Activated CD4-positive, alpha-beta T cell treated with anti-CD3 and anti-CD28 coated beads, Interleukin-2, amount 10 ng/mL, durations not matched to agents 7 days and 5 days (primary cell): ENCODE data around the gene TSG101. TPM values are rescaled to one million over a fixed set of nuclear protein-coding genes. Genes with fewer than 3 reads are reported as not detected.
A peak's percentile ranks its signal among the peaks of the same experiment; 100 is the strongest.

Experiments used
- CTCF ChIA-PET: fragments of 350-600 bp; sonication (Branson Sonifier 250); formaldehyde crosslinking; loops from one replicate; lab custom pipeline; 2021; ENCODE audit warnings: antibody characterized with exemption; lab: Charles Lee
- POLR2A ChIA-PET: fragments of 350-600 bp; sonication (Branson Sonifier 250); formaldehyde crosslinking; loops from one replicate; lab custom pipeline; 2021; ENCODE audit warnings: antibody characterized with exemption; lab: Charles Lee
- DNase-seq: peaks from one replicate; pipeline ENCODE4 v3.0.0-alpha.2; 2020
- H3K27ac Mint-ChIP-seq: one replicate; pipeline ENCODE4 v1.8.0; 2021; ENCODE audit warnings: mild to moderate bottlenecking, moderate library complexity, mixed read lengths
- H3K27me3 Mint-ChIP-seq: one replicate; pipeline ENCODE4 v1.8.0; 2021; ENCODE audit warnings: mixed read lengths
- H3K36me3 Mint-ChIP-seq: one replicate; pipeline ENCODE4 v1.8.0; 2021; ENCODE audit warnings: low read depth, mixed read lengths
- H3K4me1 Mint-ChIP-seq: one replicate; pipeline ENCODE4 v1.8.0; 2021; ENCODE audit warnings: mixed read lengths
- H3K4me3 Mint-ChIP-seq: one replicate; pipeline ENCODE4 v1.8.0; 2021; ENCODE audit warnings: mild to moderate bottlenecking, moderate library complexity, mixed read lengths
- H3K9me3 Mint-ChIP-seq: one replicate; pipeline ENCODE4 v1.8.0; 2021; ENCODE audit warnings: mixed read lengths
- total RNA-seq, 2 experiments: library from RNA; stranded (reverse); gene quantifications; one replicate each; pipeline ENCODE4 v1.2.3, GENCODE V29; 2021

The TSG101 gene, protein sequence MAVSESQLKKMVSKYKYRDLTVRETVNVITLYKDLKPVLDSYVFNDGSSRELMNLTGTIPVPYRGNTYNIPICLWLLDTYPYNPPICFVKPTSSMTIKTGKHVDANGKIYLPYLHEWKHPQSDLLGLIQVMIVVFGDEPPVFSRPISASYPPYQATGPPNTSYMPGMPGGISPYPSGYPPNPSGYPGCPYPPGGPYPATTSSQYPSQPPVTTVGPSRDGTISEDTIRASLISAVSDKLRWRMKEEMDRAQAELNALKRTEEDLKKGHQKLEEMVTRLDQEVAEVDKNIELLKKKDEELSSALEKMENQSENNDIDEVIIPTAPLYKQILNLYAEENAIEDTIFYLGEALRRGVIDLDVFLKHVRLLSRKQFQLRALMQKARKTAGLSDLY
- 10 to 100 TPM; 33.1 to 53.9 TPM for total RNA-seq

DNA sequence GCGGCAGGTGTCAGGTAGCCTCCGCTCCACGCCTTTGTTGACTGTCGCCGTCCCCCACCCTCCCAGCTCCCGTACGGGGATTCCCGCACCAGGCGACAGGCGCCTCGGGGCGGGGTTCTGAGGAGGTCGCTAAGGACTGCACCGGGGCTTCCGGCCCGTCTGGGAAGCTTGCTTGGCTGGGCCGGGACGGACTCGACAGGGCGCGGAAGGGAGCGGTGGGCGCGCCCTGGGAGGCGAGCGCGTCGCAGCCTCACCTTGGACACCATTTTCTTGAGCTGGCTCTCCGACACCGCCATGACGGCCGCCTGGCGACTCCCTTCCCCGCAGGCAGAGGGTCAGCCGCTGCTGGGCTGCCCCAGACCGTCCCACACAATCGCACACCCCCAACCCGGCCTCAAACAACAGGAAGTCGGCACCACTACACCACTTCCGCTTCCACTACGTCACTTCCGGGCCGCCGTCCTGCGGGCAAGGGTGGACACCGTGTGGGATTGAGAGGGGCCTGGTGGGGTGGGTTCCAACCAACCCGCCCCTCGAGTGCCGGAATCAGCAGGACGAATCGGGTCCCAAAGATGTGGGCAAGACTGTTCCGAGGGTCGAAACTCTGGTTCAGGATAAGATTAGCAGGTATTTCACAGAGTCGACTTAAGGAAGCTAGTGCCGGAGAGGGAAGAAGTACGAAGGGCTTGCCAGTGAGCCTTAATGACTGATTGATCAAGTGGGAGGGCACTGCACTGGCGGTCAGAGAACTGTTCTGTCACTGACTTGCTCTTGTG lies at the start of gene TSG101:
Gene TSG101 (minus strand): TSS at position 422 of the 776 bp plus-strand sequence. CDS start 126 bp downstream, at position 296.
- ChIA-PET POLR2A (interaction anchor here (0.6 to 0.7 kb wide), 3 partner anchors 108 to 251 kb away, joined by 3 to 6 read pairs (median 4); partner anchors contain the start of gene SPTY2D1), CTCF (interaction anchor here (0.9 to 1.7 kb wide), 6 partner anchors 9 to 238 kb away, joined by 3 to 13 read pairs (median 6); no protein-coding TSS in a partner anchor)
- no peaks in the 10 kb centered on the region for H3K27me3 Mint-ChIP-seq
- peak; percentile 93 for DNase-seq
- peak within 1 kb of the TSS; percentile 97 for H3K4me3 Mint-ChIP-seq
- H3K36me3 Mint-ChIP-seq: peaks cover 26% of the 10 kb centered on the region
- H3K9me3 Mint-ChIP-seq: no peaks in the 10 kb centered on the region
- H3K4me1 Mint-ChIP-seq: peaks cover 42% of the 10 kb centered on the region
- peak within 1 kb of the TSS; percentile 99 for H3K27ac Mint-ChIP-seq

DNA sequence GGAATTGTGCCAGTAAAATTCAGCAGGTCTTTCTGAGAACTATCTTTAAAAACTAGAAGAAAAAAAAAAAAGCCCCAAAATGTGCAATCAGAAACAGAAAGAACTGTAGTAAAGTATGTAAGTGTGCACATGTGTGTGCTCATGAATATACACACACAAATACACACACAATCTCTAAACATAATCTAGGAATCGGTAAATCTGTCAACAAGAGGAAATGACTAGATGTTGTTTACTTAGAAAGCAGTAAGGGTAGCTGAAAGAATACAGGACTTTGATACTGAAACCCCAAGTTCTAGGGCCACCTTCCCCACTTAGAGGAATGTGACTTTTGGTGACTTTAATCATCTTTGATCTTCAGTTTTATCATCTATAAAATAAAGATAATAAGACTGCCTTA lies 48.6 kb upstream of the TSG101 start:
- POLR2A ChIA-PET: no interaction called here
- no peak overlapping the region for H3K27ac Mint-ChIP-seq
- no peak for DNase-seq
- no peak overlapping the region for H3K4me3 Mint-ChIP-seq
- CTCF ChIA-PET: interaction anchor here (1.5 to 1.6 kb wide), 2 partner anchors 9 to 13 kb away, joined by 3 read pairs; partner anchors contain the start of gene UEVLD
- H3K9me3 Mint-ChIP-seq: no peaks in the 10 kb centered on the region
- H3K36me3 Mint-ChIP-seq: peaks cover 33% of the 10 kb centered on the region
- H3K27me3 Mint-ChIP-seq: no peaks in the 10 kb centered on the region
- H3K4me1 Mint-ChIP-seq: peaks cover 31% of the 10 kb centered on the region

DNA sequence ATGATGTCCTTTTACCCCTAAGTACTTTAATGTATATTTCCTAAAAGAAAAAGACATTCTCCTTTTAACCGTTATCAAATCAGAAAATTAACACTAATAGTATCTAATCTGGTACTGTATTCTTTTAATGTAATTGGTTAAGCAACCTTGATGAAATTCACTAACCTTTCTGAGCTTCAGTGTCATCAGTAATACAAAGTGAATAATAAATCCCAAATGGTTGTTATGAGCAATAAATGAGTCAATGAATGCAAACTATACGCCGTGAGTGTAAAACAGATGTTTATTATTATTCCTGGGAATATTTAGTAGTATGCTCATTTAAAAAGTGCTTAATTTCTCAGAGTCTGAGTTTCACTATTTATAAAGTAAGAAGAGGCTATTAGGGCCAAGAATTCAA lies 40.3 kb upstream of the TSG101 start:
- Mint-ChIP-seq H3K9me3 (no peaks in the 10 kb centered on the region), H3K27ac (no peak overlapping the region), H3K4me1 (no peaks in the 10 kb centered on the region), H3K27me3 (no peaks in the 10 kb centered on the region), H3K4me3 (no peak overlapping the region), H3K36me3 (peaks cover 14% of the 10 kb centered on the region)
- ChIA-PET POLR2A (no interaction called here), CTCF (no interaction called here)
- DNase-seq: no peak

DNA sequence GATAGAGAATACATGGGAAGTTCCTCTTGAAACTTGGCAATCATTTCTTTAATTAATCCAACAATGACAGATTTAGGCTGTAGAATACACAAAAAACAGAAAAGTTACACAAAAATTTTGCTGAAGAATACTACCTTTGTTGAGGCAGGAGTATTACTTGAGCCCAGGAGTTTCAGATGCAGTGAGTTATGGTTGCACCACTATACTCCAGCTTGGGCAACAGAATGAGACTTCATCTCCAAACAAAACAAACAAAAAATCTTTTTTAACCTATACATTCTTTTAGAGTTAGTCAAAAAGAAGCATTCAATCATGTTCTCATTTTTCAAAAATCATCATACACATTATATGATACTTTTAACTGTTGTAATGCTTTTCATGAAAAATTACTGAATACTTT lies 39.7 kb upstream of the TSG101 start:
- H3K27me3 Mint-ChIP-seq: no peaks in the 10 kb centered on the region
- POLR2A ChIA-PET: no interaction called here
- H3K27ac Mint-ChIP-seq: no peak overlapping the region
- DNase-seq: no peak
- H3K4me3 Mint-ChIP-seq: no peak overlapping the region
- H3K36me3 Mint-ChIP-seq: peaks cover 12% of the 10 kb centered on the region
- H3K4me1 Mint-ChIP-seq: no peaks in the 10 kb centered on the region
- CTCF ChIA-PET: interaction anchor here (0.6 kb wide), 1 partner anchor 202 kb away, joined by 3 read pairs; no protein-coding TSS in a partner anchor
- no peaks in the 10 kb centered on the region for H3K9me3 Mint-ChIP-seq

DNA sequence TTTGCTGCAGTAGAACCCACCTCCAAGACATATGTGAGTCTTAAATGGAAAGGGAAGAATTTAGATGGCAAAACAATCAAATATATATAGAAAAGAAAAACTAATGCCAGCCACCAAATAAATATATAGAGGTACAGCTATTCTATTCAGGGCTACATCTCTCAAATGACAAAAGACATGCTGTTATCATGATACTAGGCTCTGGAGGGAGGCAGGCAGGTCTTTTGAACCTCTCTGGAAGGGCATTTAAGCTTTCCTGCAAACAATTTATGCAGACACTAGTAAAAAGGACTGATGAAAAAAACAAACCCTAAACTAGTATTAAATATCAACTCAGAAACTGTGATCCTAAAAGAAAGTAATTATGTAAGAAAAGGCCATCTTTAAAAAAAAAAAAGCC lies 37.4 kb upstream of the TSG101 start:
- Mint-ChIP-seq H3K27me3 (no peaks in the 10 kb centered on the region), H3K9me3 (no peaks in the 10 kb centered on the region), H3K4me1 (no peaks in the 10 kb centered on the region), H3K27ac (no peak overlapping the region), H3K36me3 (peaks cover 9% of the 10 kb centered on the region), H3K4me3 (no peak overlapping the region)
- DNase-seq: no peak
- ChIA-PET POLR2A (no interaction called here), CTCF (interaction anchor here (0.6 to 1.6 kb wide), 3 partner anchors 9 to 368 kb away, joined by 3 to 6 read pairs (median 4); no protein-coding TSS in a partner anchor)

DNA sequence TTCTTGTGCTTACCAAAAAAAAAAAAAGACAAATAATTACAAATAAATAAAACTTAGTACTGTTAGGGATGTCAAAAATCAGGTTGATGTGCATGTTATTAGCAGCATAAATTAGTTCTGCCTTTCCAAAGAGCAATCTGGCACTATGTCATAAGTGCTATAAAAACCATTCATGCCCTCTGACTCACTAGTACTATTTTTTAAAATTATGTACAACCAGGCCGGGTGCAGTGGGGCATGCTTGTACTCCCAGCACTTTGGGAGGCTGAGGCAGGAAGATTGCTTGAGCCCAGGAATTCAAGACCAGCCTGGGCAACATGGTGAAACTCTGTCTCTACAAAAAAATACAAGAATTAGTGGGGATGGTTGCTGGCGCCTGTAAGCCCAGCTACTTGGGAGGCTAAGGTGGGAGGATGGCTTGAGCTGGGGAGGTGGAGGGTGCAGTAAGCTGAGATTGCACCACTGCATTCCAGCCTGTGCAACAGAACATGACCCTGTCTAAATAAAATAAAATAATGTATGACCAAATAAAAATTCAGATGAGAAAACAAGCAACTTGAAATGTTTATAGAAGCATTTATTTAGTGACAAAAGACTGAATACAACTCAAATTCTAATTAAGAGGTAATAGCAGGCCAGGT lies 36.5 kb upstream of the TSG101 start:
- H3K4me1 Mint-ChIP-seq: no peaks in the 10 kb centered on the region

DNA sequence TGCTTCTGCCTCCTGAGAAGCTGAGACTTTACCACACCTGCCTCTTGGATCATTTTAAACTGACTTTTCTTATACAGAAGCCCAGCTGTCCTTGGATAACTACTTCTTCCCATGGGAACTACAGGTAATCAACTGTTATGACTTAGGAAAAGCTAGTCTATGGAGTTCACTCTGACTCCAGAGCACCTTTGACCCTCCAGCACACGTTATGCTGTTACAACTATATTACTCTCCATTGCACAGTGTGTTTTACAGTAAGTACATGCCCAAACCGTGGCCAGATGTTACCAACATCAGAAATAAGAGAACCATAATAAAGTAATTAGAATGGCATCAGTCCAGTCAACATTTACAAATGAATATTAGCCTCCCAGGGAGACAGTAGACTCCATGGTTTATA lies 21.3 kb upstream of the TSG101 start:
- ChIA-PET POLR2A (no interaction called here), CTCF (no interaction called here)
- no peaks in the 10 kb centered on the region for H3K27me3 Mint-ChIP-seq
- H3K36me3 Mint-ChIP-seq: peaks cover 17% of the 10 kb centered on the region
- no peaks in the 10 kb centered on the region for H3K4me1 Mint-ChIP-seq
- DNase-seq: no peak
- no peaks in the 10 kb centered on the region for H3K9me3 Mint-ChIP-seq
- H3K4me3 Mint-ChIP-seq: no peak overlapping the region
- H3K27ac Mint-ChIP-seq: no peak overlapping the region

More for the DNA sequence above, 36.5 kb upstream of the TSG101 start:
- no peak for DNase-seq
- Mint-ChIP-seq H3K9me3 (no peaks in the 10 kb centered on the region), H3K36me3 (peaks cover 8% of the 10 kb centered on the region), H3K4me3 (no peak overlapping the region), H3K27ac (no peak overlapping the region), H3K27me3 (no peaks in the 10 kb centered on the region)
- POLR2A ChIA-PET: no interaction called here
- CTCF ChIA-PET: interaction anchor here (1.6 kb wide), 1 partner anchor 16 kb away, joined by 6 read pairs; no protein-coding TSS in a partner anchor

DNA sequence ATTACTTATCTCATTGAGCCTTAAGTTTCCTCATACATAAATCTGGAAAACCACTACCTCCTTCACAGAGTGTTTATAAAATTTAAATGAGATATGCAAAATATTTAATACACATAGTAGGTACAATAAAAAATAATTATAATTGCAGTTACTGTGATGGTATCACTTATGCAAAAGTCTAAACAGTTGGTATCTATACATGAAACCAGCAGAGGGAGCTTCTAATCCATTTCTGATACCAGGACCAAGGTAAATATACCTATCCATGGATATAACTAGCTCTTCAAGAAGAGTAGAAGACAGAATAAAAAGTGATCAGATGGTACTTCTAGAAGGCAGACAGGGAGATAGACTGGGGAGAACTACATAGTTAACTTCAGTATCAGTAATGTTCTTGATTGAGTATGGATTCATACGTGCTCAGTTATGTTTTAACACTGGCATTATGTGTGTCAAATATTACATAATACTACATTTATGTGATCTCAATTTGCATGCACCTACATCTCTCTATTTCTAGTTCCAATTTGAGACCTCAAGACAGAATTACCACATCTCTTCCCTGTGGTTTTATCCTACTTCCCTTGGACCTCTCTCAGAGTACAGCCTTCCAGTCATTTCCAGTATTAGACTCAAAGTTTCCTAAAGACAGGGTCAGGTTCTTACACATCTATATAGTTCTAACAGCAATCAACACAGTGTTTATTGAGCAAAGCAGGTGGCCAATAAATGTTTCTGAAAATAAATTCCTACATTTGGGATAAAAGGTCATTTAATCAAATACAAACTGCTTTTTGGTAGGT lies 13.7 kb upstream of the TSG101 start:
- peak; percentile 14 for DNase-seq
- CTCF ChIA-PET: interaction anchor here (0.5 to 1.8 kb wide), 11 partner anchors 9 to 309 kb away, joined by 3 to 8 read pairs (median 4); no protein-coding TSS in a partner anchor
- Mint-ChIP-seq H3K27me3 (no peaks in the 10 kb centered on the region), H3K27ac (no peak overlapping the region), H3K4me1 (peaks cover 2% of the 10 kb centered on the region), H3K36me3 (peaks cover 5% of the 10 kb centered on the region), H3K9me3 (no peaks in the 10 kb centered on the region), H3K4me3 (no peak overlapping the region)
- POLR2A ChIA-PET: interaction anchor here (0.5 to 0.9 kb wide), 2 partner anchors 86 to 93 kb away, joined by 4 read pairs; partner anchors contain the start of gene SPTY2D1

DNA sequence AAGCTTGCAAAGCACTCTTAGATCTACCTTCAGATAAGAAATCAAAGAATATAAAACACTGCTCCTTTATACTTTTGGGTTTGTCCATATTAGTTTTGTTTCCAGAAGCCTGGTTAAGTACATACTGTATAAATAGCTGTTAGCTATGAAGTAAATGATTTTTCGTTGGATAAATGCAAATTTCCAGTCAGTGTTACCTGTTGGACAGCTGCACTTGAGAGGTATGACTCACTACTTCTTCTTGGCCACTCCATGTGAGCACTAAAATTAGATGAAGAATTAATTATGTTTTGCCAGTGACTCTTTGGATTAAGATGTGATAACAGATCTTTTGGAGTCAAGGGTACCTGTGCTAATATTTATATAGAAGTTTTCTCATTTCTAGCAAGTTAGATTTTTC lies 9.5 kb upstream of the TSG101 start:
- ChIA-PET POLR2A (no interaction called here), CTCF (interaction anchor here (0.6 to 1.3 kb wide), 4 partner anchors 10 to 197 kb away, joined by 3 to 5 read pairs (median 3); no protein-coding TSS in a partner anchor)
- no peak overlapping the region for H3K27ac Mint-ChIP-seq

DNA sequence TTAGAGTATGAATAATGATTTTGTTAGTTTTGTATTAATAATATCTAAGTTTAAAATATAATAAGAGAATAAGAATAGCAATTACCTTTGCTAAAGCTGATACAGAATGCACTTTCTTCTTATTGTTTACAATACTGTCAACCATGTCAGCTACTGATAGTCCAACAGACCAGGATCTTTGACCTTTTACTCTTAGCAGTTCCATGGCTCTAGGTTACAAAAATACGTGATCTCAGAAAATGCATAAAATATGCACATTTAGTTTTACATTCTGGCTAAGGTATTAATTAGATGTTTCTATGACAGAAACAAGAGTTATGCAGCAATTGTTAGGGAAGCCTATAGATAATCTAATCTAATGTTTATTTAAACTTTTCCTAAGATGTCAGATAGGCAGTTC lies 7.5 kb upstream of the TSG101 start:
- H3K36me3 Mint-ChIP-seq: no peaks in the 10 kb centered on the region
- ChIA-PET POLR2A (no interaction called here), CTCF (interaction anchor here (0.5 to 1.4 kb wide), 2 partner anchors 16 to 19 kb away, joined by 3 read pairs; no protein-coding TSS in a partner anchor)
- H3K27ac Mint-ChIP-seq: no peak overlapping the region
- no peak overlapping the region for H3K4me3 Mint-ChIP-seq
- peaks cover 2% of the 10 kb centered on the region for H3K4me1 Mint-ChIP-seq
- DNase-seq: no peak
- no peaks in the 10 kb centered on the region for H3K27me3 Mint-ChIP-seq
- no peaks in the 10 kb centered on the region for H3K9me3 Mint-ChIP-seq

More for the DNA sequence above, 9.5 kb upstream of the TSG101 start:
- H3K4me3 Mint-ChIP-seq: no peak overlapping the region
- no peaks in the 10 kb centered on the region for H3K9me3 Mint-ChIP-seq
- H3K36me3 Mint-ChIP-seq: no peaks in the 10 kb centered on the region
- H3K27me3 Mint-ChIP-seq: no peaks in the 10 kb centered on the region
- no peak for DNase-seq
- peaks cover 2% of the 10 kb centered on the region for H3K4me1 Mint-ChIP-seq

DNA sequence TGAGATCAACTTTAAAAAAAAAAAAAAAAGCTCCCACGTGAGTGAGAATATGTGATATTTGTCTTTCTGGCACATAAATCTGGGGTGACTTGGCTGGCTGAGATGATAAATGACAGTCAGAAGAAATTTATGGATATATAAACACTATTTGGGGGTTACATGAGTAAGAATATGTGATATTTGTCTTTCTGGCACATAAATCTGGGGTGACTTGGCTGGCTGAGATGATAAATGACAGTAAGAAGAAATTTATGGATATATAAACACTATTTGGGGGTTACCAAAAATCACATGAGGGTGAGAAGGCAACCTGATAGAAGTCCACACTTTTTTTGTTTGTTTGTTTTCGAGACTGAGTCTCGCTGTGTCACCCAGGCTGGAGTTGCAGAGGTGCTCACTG lies 6.6 kb upstream of the TSG101 start:
- H3K27me3 Mint-ChIP-seq: no peaks in the 10 kb centered on the region
- no peak overlapping the region for H3K27ac Mint-ChIP-seq
- no peak overlapping the region for H3K4me3 Mint-ChIP-seq
- POLR2A ChIA-PET: no interaction called here
- no peak for DNase-seq
- CTCF ChIA-PET: interaction anchor here (0.6 to 1.4 kb wide), 2 partner anchors 17 to 198 kb away, joined by 3 read pairs; no protein-coding TSS in a partner anchor
- peaks cover 4% of the 10 kb centered on the region for H3K36me3 Mint-ChIP-seq
- H3K9me3 Mint-ChIP-seq: no peaks in the 10 kb centered on the region
- H3K4me1 Mint-ChIP-seq: peaks cover 9% of the 10 kb centered on the region
